Measurements from ENCODE around the gene PLIN3.

PLIN3 gene

DNA sequence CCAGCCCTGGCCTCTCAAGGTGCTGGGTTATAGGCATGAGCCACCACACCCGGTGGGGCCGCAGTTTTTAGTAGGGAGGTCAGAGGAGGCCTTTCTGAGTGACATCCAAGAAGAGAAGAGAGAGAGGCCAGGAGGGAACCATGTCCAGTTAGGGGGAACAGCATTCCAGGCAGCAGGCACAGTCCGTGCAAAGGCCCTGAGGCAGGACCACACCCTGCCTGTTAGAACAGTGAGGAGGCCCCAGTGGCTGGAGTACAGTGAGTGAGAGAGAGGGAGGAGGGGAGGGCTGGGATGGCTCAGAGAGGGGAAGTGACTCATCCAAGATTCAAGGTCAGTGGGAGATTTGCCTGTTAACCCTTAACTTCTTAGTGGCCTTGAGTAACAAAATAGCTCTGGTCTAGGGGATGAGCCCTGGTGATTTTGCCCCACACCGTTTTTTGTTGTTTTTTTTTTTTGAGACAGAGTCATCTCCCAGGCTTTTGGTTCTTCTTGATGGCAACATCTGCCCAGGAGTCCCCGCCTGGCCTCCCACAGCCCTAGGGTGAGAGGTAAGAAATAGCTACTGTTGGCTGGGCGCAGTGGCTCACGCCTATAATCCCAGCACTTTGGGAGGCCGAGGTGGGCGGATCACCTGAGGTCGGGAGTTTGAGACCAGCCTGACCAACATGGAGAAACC, 2.7 kb upstream of the PLIN3 start (continued):
- peak; percentile 65; the same call in 1 of the 2 replicates for TF ChIP-seq ZNF335 (tag by site-specific recombination; conservative IDR thresholded peaks at IDR 0.05)
- 0 out of 2 replicates have a peak, but pooled peaks have one; percentile 39 for TF ChIP-seq ZNF391 (tag by site-specific recombination; IDR thresholded peaks at IDR 0.05; ENCODE audit: borderline replicate concordance, low read depth)
- peak; percentile 46; the same call in 1 of the 2 replicates for TF ChIP-seq SP2 (tag by site-specific recombination; IDR thresholded peaks at IDR 0.05)
- TF ChIP-seq KLF7 (tag by site-specific recombination; IDR thresholded peaks at IDR 0.05; ENCODE audit: borderline replicate concordance) = peak; percentile 96
- TF ChIP-seq FEZF1 (tag by site-specific recombination; IDR thresholded peaks at IDR 0.05) = no peak
- TF ChIP-seq, protein P1, sequence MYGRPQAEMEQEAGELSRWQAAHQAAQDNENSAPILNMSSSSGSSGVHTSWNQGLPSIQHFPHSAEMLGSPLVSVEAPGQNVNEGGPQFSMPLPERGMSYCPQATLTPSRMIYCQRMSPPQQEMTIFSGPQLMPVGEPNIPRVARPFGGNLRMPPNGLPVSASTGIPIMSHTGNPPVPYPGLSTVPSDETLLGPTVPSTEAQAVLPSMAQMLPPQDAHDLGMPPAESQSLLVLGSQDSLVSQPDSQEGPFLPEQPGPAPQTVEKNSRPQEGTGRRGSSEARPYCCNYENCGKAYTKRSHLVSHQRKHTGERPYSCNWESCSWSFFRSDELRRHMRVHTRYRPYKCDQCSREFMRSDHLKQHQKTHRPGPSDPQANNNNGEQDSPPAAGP (tag by site-specific recombination; IDR thresholded peaks at IDR 0.05) = peak; percentile 94
- TF ChIP-seq KLF8 (tag by site-specific recombination; IDR thresholded peaks at IDR 0.05) = peak; percentile 90
- TF ChIP-seq, protein P2, sequence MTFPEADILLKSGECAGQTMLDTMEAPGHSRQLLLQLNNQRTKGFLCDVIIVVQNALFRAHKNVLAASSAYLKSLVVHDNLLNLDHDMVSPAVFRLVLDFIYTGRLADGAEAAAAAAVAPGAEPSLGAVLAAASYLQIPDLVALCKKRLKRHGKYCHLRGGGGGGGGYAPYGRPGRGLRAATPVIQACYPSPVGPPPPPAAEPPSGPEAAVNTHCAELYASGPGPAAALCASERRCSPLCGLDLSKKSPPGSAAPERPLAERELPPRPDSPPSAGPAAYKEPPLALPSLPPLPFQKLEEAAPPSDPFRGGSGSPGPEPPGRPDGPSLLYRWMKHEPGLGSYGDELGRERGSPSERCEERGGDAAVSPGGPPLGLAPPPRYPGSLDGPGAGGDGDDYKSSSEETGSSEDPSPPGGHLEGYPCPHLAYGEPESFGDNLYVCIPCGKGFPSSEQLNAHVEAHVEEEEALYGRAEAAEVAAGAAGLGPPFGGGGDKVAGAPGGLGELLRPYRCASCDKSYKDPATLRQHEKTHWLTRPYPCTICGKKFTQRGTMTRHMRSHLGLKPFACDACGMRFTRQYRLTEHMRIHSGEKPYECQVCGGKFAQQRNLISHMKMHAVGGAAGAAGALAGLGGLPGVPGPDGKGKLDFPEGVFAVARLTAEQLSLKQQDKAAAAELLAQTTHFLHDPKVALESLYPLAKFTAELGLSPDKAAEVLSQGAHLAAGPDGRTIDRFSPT (tag by site-specific recombination; IDR thresholded peaks at IDR 0.05) = peak; percentile 72
- TF ChIP-seq ZNF629 (tag by site-specific recombination; IDR thresholded peaks at IDR 0.05) = peak; percentile 64; the same call in 1 of the 2 replicates
- 0 out of 2 replicates have a peak, but pooled peaks have one; percentile 55 for TF ChIP-seq ZNF184 (tag by site-specific recombination; IDR thresholded peaks at IDR 0.05)
- TF ChIP-seq ZNF398 (tag by site-specific recombination; IDR thresholded peaks at IDR 0.05) = peak; percentile 89
- TF ChIP-seq ZFP37 (tag by site-specific recombination; IDR thresholded peaks at IDR 0.05) = peak; percentile 78
- TF ChIP-seq SETDB1 (IDR thresholded peaks at IDR 0.05; ENCODE audit: insufficient read length, low read length) = peak; percentile 42
- peak; percentile 67; the same call in 1 of the 2 replicates for TF ChIP-seq KLF9 (tag by site-specific recombination; IDR thresholded peaks at IDR 0.05; ENCODE audit: low read depth)
- no peak for TF ChIP-seq ZNF530 (tag by site-specific recombination; IDR thresholded peaks at IDR 0.05; ENCODE audit: low read depth)
- no peak for TF ChIP-seq ZNF521 (tag by site-specific recombination; IDR thresholded peaks at IDR 0.05)
- no peak for TF ChIP-seq ZNF76 (tag by site-specific recombination; IDR thresholded peaks at IDR 0.05; ENCODE audit: borderline replicate concordance, low read depth)
- peak; percentile 100 for TF ChIP-seq ZNF623 (tag by site-specific recombination; IDR thresholded peaks at IDR 0.05)
- TF ChIP-seq MZF1 (tag by site-specific recombination; IDR thresholded peaks at IDR 0.05; ENCODE audit: borderline replicate concordance) = peak; percentile 91; the same call in 1 of the 2 replicates
- TF ChIP-seq ZNF311 (tag by site-specific recombination; IDR thresholded peaks at IDR 0.05; ENCODE audit: borderline replicate concordance) = no peak
- peak; percentile 40 for TF ChIP-seq SP3 (tag by site-specific recombination; IDR thresholded peaks at IDR 0.05)
- 0 out of 2 replicates have a peak, but pooled peaks have one; percentile 26 for TF ChIP-seq ZBTB48 (tag by site-specific recombination; IDR thresholded peaks at IDR 0.05)
- TF ChIP-seq ZNF558 (tag by site-specific recombination; IDR thresholded peaks at IDR 0.05) = no peak
- TF ChIP-seq ZNF138 (tag by site-specific recombination; IDR thresholded peaks at IDR 0.05; ENCODE audit: borderline replicate concordance) = no peak
- no peak for TF ChIP-seq HOXA7 (CRISPR knock-in tag; IDR thresholded peaks at IDR 0.05; ENCODE audit: borderline replicate concordance)
- TF ChIP-seq ZNF692 (tag by site-specific recombination; IDR thresholded peaks at IDR 0.05) = peak; percentile 45; the same call in 1 of the 2 replicates
- 0 out of 2 replicates have a peak, but pooled peaks have one; percentile 78 for TF ChIP-seq ZSCAN23 (tag by site-specific recombination; IDR thresholded peaks at IDR 0.05)
- TF ChIP-seq, protein P3, sequence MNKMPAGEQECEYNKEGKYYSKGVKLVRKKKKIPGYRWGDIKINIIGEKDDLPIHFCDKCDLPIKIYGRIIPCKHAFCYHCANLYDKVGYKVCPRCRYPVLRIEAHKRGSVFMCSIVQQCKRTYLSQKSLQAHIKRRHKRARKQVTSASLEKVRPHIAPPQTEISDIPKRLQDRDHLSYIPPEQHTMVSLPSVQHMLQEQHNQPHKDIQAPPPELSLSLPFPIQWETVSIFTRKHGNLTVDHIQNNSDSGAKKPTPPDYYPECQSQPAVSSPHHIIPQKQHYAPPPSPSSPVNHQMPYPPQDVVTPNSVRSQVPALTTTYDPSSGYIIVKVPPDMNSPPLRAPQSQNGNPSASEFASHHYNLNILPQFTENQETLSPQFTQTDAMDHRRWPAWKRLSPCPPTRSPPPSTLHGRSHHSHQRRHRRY (tag by site-specific recombination; IDR thresholded peaks at IDR 0.05) = no peak
- TF ChIP-seq ZNF366 (tag by site-specific recombination; conservative IDR thresholded peaks at IDR 0.05) = peak; percentile 61
- TF ChIP-seq ZNF580 (tag by site-specific recombination; IDR thresholded peaks at IDR 0.05) = 0 out of 2 replicates have a peak, but pooled peaks have one; percentile 51
- peak; percentile 34; the same call in 1 of the 2 replicates for TF ChIP-seq ZIC2 (tag by site-specific recombination; IDR thresholded peaks at IDR 0.05)
- TF ChIP-seq ZNF324 (tag by site-specific recombination; IDR thresholded peaks at IDR 0.05) = peak; percentile 69; the same call in 1 of the 2 replicates
- peak; percentile 74 for TF ChIP-seq KLF1 (tag by site-specific recombination; IDR thresholded peaks at IDR 0.05)
